Kidney (tissue), 22 donors: ENCODE results near the gene SULT1E1. TPM values are rescaled to one million over a fixed set of nuclear protein-coding genes. Genes with fewer than 3 reads are reported as not detected.

ENCODE experiments used
- DNase-seq, 5 donors: peaks; one replicate each; pipeline ENCODE4 v3.0.0-alpha.2; 2013 to 2020
- FAIRE-seq: peaks from 2 replicates; lab custom pipeline; 2012; peaks lifted over from hg19 to GRCh38; lab: Jason Lieb, UNC
- H3K27ac ChIP-seq, 2 donors: one replicate each; pipeline ENCODE4 v1.7.0; 2013; ENCODE audit warnings: low read depth in 2 of 2, low read length in 2 of 2, inconsistent platforms in 1 of 2
- H3K27me3 ChIP-seq: one replicate; pipeline ENCODE4 v1.7.1; 2013; ENCODE audit warnings: low read length, inconsistent platforms; ENCODE audit not compliant: control insufficient read depth, insufficient read depth
- H3K36me3 ChIP-seq, 3 donors: one replicate each; pipeline versions ENCODE4 v1.7.0 to v1.7.1; 2013; ENCODE audit warnings: low read length in 3 of 3, control low read depth in 1 of 3, inconsistent platforms in 1 of 3; ENCODE audit not compliant: insufficient read depth in 3 of 3, control insufficient read depth in 2 of 3
- H3K4me1 ChIP-seq, 3 donors: one replicate each; pipeline versions ENCODE4 v1.7.0 to v1.7.1; 2013; ENCODE audit warnings: low read length in 3 of 3, inconsistent platforms in 1 of 3, low read depth in 1 of 3; ENCODE audit not compliant: control insufficient read depth in 2 of 3, insufficient read depth in 2 of 3
- H3K4me3 ChIP-seq, 3 donors: one replicate each; pipeline versions ENCODE4 v1.7.0 to v1.8.1; 2013; ENCODE audit warnings: low read length in 3 of 3, control low read depth in 1 of 3, inconsistent platforms in 1 of 3
- H3K9ac ChIP-seq, 3 donors: one replicate each; pipeline versions ENCODE4 v1.7.0 to v1.7.1; 2013; ENCODE audit warnings: low read length in 3 of 3, control low read depth in 1 of 3, inconsistent platforms in 1 of 3
- H3K9me3 ChIP-seq, 3 donors: one replicate each; pipeline versions ENCODE4 v1.7.0 to v1.7.1; 2013; ENCODE audit warnings: low read length in 3 of 3, control low read depth in 1 of 3, inconsistent platforms in 1 of 3; ENCODE audit not compliant: control insufficient read depth in 2 of 3, insufficient read depth in 1 of 3
- CTCF ChIP-seq: IDR thresholded peaks from 3 replicates; pipeline ENCODE4 v1.5.1; 2012; ENCODE audit warnings: mild to moderate bottlenecking, moderate library complexity, borderline replicate concordance; ENCODE audit not compliant: insufficient read depth; ENCODE audit errors: extremely low read depth
- intact Hi-C: fragments of 100-400 bp; cut with DNase I; formaldehyde crosslinking; loops from one replicate; pipeline ENCODE4 v1.11.1; 2022
- long read RNA-seq, 10 donors: library from polyadenylated mRNA in 1 of 10; unstranded in 1 of 10; transcript quantifications; one replicate each; pipeline ENCODE4 v2.0.0 and lab custom pipeline, GENCODE V29; 2021 to 2026
- polyA plus RNA-seq: library from polyadenylated mRNA; stranded (reverse); fragments of 350-450 nt; fragmentation: Illumina TruSeq; extraction: RNeasy Lipid Tissue Mini Kit (QIAGEN cat#74804); gene quantifications from one replicate; pipeline ENCODE4 v1.2.3, GENCODE V29; 2014; ENCODE audit warnings: low read depth, low replicate concordance; ENCODE audit not compliant: insufficient read depth
- total RNA-seq: library from RNA; stranded (reverse); fragmentation: NEBNext Ultra II Directional; extraction: Animal tissue kit (Norgen Biotek cat#: 25700); gene quantifications from one replicate; pipeline ENCODE4 v1.2.1, GENCODE V29; 2021
- donor health status: control.
- donor health status: control.
- donor health status: control.
- donor health status: control.
- donor health status: control.
- donor health status: DM: yes; HTN: yes; CAD: no.
- donor health status: Normal renal cell carcinoma (clear cell type).

SULT1E1 gene, protein sequence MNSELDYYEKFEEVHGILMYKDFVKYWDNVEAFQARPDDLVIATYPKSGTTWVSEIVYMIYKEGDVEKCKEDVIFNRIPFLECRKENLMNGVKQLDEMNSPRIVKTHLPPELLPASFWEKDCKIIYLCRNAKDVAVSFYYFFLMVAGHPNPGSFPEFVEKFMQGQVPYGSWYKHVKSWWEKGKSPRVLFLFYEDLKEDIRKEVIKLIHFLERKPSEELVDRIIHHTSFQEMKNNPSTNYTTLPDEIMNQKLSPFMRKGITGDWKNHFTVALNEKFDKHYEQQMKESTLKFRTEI
- 1.4 TPM for total RNA-seq
- 0.28 TPM for polyA plus RNA-seq
- long read RNA-seq, donor 1, transcript SULT1E1-201 (8 exons, 1,780 nt), result major isoform, 33 of 51 reads
- long read RNA-seq, donor 1, partial matches to known transcripts, result 8 of 51 reads
- long read RNA-seq, donor 1, other reads (novel, unspliced or antisense), result 6 of 51 reads
- long read RNA-seq, donor 2, transcript SULT1E1-202 (5 exons, 913 nt), result minor isoform, 9 of 103 reads
- long read RNA-seq, donor 2, transcript SULT1E1-201 (8 exons, 1,780 nt), result major isoform, 63 of 103 reads
- long read RNA-seq, donor 2, partial matches to known transcripts, result 25 of 103 reads
- long read RNA-seq, donor 2, other reads (novel, unspliced or antisense), result 6 of 103 reads
- long read RNA-seq, donor 3, transcript SULT1E1-202 (5 exons, 913 nt), result minor isoform, 11 of 161 reads
- long read RNA-seq, donor 3, transcript SULT1E1-201 (8 exons, 1,780 nt), result major isoform, 98 of 161 reads
- long read RNA-seq, donor 3, partial matches to known transcripts, result 52 of 161 reads
- long read RNA-seq, donor 3, other reads (novel, unspliced or antisense), result 0 of 161 reads
- long read RNA-seq, donor 4, transcript SULT1E1-201 (8 exons, 1,780 nt), result major isoform, 26 of 42 reads
- long read RNA-seq, donor 4, partial matches to known transcripts, result 16 of 42 reads
- long read RNA-seq, donor 4, other reads (novel, unspliced or antisense), result 0 of 42 reads
- long read RNA-seq, donor 5, transcript SULT1E1-201 (8 exons, 1,780 nt), result major isoform, 15 of 16 reads
- long read RNA-seq, donor 5, partial matches to known transcripts, result 0 of 16 reads
- long read RNA-seq, donor 5, other reads (novel, unspliced or antisense), result 0 of 16 reads
- long read RNA-seq, donor 6, transcript SULT1E1-201 (8 exons, 1,780 nt), result major isoform, 134 of 185 reads
- long read RNA-seq, donor 6, transcript SULT1E1-202 (5 exons, 913 nt), result minor isoform, 5 of 185 reads
- long read RNA-seq, donor 6, partial matches to known transcripts, result 40 of 185 reads
- long read RNA-seq, donor 6, other reads (novel, unspliced or antisense), result 6 of 185 reads
- long read RNA-seq, donor 7, result 0 reads
- long read RNA-seq, donor 8, transcript SULT1E1-201 (8 exons, 1,780 nt), result major isoform, 75 of 119 reads
- long read RNA-seq, donor 8, partial matches to known transcripts, result 37 of 119 reads
- long read RNA-seq, donor 8, other reads (novel, unspliced or antisense), result 5 of 119 reads
- long read RNA-seq, donor 9, transcript SULT1E1-201 (8 exons, 1,780 nt), result major isoform, 68 of 81 reads
- long read RNA-seq, donor 9, partial matches to known transcripts, result 5 of 81 reads
- long read RNA-seq, donor 9, other reads (novel, unspliced or antisense), result 6 of 81 reads
- long read RNA-seq, donor 10, transcript SULT1E1-202 (5 exons, 913 nt), result minor isoform, 5 of 107 reads
- long read RNA-seq, donor 10, transcript SULT1E1-201 (8 exons, 1,780 nt), result major isoform, 61 of 107 reads
- long read RNA-seq, donor 10, partial matches to known transcripts, result 41 of 107 reads
- long read RNA-seq, donor 10, other reads (novel, unspliced or antisense), result 0 of 107 reads

GRCh38 chr4:69860052-69860451 lies at the start of gene SULT1E1:
Gene SULT1E1, minus strand, starts transcription at chr4:69860145. Its CDS starts 2,501 bp downstream, at chr4:69857644.
- DNase-seq (peak in 1 of 5 donors; percentile 56), FAIRE-seq (no peak)
- H3K4me3 ChIP-seq, result peak within 1 kb of the TSS in 1 of 3 donors; percentile 61
- no peaks in the 10 kb centered on the region for H3K27me3 ChIP-seq
- no peaks in the 10 kb centered on the region for H3K36me3 ChIP-seq
- TF ChIP-seq CTCF, result no peak
- peak within 1 kb of the TSS in 1 of 3 donors; percentile 61 for H3K9ac ChIP-seq
- H3K4me1 ChIP-seq, result peaks cover 0 to 12% (median 3%) of the 10 kb centered on the region in 3 donors
- no peak within 1 kb of the TSS for H3K27ac ChIP-seq
- intact Hi-C loops, result no loop called here
- H3K9me3 ChIP-seq, result no peaks in the 10 kb centered on the region

- Histone ChIP-seq H3K4me1 (no peaks in the 10 kb centered on the region), H3K27ac (no peak overlapping the region), H3K4me3 (no peak overlapping the region), H3K9ac (no peak overlapping the region), H3K36me3 (no peaks in the 10 kb centered on the region), H3K27me3 (no peaks in the 10 kb centered on the region), H3K9me3 (no peaks in the 10 kb centered on the region)
- intact Hi-C loops, result no loop called here
- no peak for DNase-seq
- FAIRE-seq, result no peak
- TF ChIP-seq CTCF, result no peak
Observed at GRCh38 chr4:69909195-69909594, 49.2 kb upstream of the SULT1E1 start.

- Histone ChIP-seq H3K9me3 (no peaks in the 10 kb centered on the region), H3K27ac (no peak overlapping the region), H3K27me3 (no peaks in the 10 kb centered on the region), H3K9ac (no peak overlapping the region), H3K4me1 (no peaks in the 10 kb centered on the region), H3K4me3 (no peak overlapping the region), H3K36me3 (no peaks in the 10 kb centered on the region)
- FAIRE-seq (no peak), DNase-seq (no peak)
- TF ChIP-seq CTCF, result no peak
- intact Hi-C loops, result no loop called here
Observed at GRCh38 chr4:69907151-69907550, 47.2 kb upstream of the SULT1E1 start.
